ENCODE measurements around the gene IFNLR1. TPM values are rescaled to one million over a fixed set of nuclear protein-coding genes. Genes with fewer than 3 reads are reported as not detected.
A peak's percentile ranks its signal among the peaks of the same experiment; 100 is the strongest.

IFNLR1 gene
- total and polyA plus RNA-seq, 9 of the 15 experiments (the other 6 are each of a cell fraction or from before 2014, with no cell fraction given): not detected

DNA sequence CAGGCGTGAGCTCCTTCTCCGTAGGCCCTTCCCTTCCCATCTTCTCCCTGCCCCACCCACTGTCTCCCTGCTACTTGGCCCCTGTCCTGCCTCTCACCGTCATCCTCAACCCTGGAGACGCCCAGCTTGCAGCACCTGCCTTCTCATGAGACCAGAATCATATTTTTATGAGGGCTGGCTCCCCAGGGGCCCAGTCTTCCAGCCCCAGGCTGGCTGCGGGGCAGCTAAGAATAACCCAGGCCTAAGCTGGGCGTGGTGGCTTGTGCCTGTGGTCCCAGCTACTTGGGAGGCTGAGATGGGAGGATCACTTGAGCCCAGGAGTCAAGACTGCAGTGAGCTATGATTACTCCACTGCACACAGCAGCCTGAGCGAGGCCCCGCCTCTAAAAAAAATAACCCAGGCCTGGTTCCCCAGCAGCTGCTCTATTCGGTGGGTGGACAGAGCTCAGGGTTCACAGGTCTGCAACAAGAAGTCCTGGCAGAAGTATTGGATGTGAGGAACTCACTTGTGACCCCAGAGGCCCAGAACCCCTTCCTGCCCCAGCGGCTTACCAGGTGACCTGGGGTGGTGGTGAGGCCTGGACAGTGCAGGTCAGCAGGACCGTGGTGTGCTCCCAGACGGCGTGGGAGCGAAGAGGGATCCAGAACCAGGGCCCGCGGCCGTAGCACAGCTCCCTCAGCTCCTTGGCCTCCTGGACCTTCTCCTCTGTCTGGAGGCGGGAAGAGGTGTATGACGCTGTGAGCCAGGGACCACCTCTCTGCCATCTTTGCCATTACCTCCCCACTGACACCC is 81.5 kb downstream of the IFNLR1 start:
- no peaks in the 10 kb centered on the region for H3K36me3 ChIP-seq (ENCODE audit: control insufficient read depth, insufficient read depth, low read length)
- intact Hi-C loops (cut with micrococcal nuclease) (no loop called here), in situ Hi-C loops (cut with MboI) (no loop called here)
- peaks cover 2 to 30% of the 10 kb centered on the region in 2 experiments; a peak in 3 of 5 replicates for H3K4me1 ChIP-seq (replicated peaks in 1 of 2; ENCODE audit: control insufficient read depth in 2 of 2, insufficient read depth in 2 of 2, low read length in 2 of 2)
- no peak for FAIRE-seq
- no peak overlapping the region for H3K4me2 ChIP-seq (ENCODE audit: insufficient read depth, low read length)
- BruUV-seq (replicated peaks): no TSS peak
- H3K9ac ChIP-seq (ENCODE audit: insufficient read depth in 1 of 2, low read depth in 2 of 2, low read length in 2 of 2): peak overlapping the region in 1 of 2 experiments; percentile 48; a peak in 1 of 4 replicates
- no peaks in the 10 kb centered on the region for H3K9me1 ChIP-seq (ENCODE audit: control insufficient read depth, insufficient read depth, low read length)
- H3K27me3 ChIP-seq (ENCODE audit: control insufficient read depth in 2 of 2, insufficient read depth in 2 of 2, low read length in 2 of 2): peaks cover 27 to 65% of the 10 kb centered on the region in 2 experiments; a peak in 4 of 5 replicates
- ChIA-PET CTCF (ENCODE audit: low intra/inter-chr PET ratio) (no interaction called here), POLR2A (interaction anchor here (1.0 kb wide), 1 partner anchor 145 kb away, joined by 5 read pairs; the partner anchor contains the start of gene PNRC2)
- H3K79me2 ChIP-seq (ENCODE audit: control insufficient read depth, insufficient read depth, low read length): no peaks in the 10 kb centered on the region
- WGBS (ENCODE audit: insufficient coverage, low coverage, missing lambda C conversion rate): 33% methylated on average over 15 of the region's 19 CpGs
- H4K20me1 ChIP-seq (replicated peaks; ENCODE audit: control insufficient read depth, insufficient read depth, low read length): peaks cover 4% of the 10 kb centered on the region
- TF ChIP-seq, protein P1, sequence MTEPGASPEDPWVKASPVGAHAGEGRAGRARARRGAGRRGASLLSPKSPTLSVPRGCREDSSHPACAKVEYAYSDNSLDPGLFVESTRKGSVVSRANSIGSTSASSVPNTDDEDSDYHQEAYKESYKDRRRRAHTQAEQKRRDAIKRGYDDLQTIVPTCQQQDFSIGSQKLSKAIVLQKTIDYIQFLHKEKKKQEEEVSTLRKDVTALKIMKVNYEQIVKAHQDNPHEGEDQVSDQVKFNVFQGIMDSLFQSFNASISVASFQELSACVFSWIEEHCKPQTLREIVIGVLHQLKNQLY (CRISPR knock-in tag; conservative IDR thresholded peaks at IDR 0.05): no peak
- TF ChIP-seq ZBTB1 (CRISPR knock-in tag; IDR thresholded peaks at IDR 0.05; ENCODE audit: borderline replicate concordance, low read depth): no peak
- TF ChIP-seq, protein P2, sequence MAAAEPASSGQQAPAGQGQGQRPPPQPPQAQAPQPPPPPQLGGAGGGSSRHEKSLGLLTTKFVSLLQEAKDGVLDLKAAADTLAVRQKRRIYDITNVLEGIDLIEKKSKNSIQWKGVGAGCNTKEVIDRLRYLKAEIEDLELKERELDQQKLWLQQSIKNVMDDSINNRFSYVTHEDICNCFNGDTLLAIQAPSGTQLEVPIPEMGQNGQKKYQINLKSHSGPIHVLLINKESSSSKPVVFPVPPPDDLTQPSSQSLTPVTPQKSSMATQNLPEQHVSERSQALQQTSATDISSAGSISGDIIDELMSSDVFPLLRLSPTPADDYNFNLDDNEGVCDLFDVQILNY (CRISPR knock-in tag; IDR thresholded peaks at IDR 0.05): no peak
- TF ChIP-seq TEAD4 (IDR thresholded peaks at IDR 0.05; ENCODE audit: low read length): no peak
- no peak for TF ChIP-seq TEAD4 (CRISPR knock-in tag; IDR thresholded peaks at IDR 0.05; ENCODE audit: borderline replicate concordance)
- TF ChIP-seq DIDO1 (tag; IDR thresholded peaks at IDR 0.05; ENCODE audit: low read depth): no peak
- no peak for TF ChIP-seq SMAD3 (CRISPR knock-in tag; conservative IDR thresholded peaks at IDR 0.05)
- no peak for TF ChIP-seq GABPB1 (CRISPR knock-in tag; IDR thresholded peaks at IDR 0.05)
- TF ChIP-seq BCOR (IDR thresholded peaks at IDR 0.05): no peak
- no peak for TF ChIP-seq PML (IDR thresholded peaks at IDR 0.05; ENCODE audit: low read length)
- TF ChIP-seq HMBOX1 (IDR thresholded peaks at IDR 0.05): no peak
- TF ChIP-seq TGIF2 (CRISPR knock-in tag; IDR thresholded peaks at IDR 0.05): no peak
- TF ChIP-seq MAFF (IDR thresholded peaks at IDR 0.05; ENCODE audit: low read length): no peak
- no peak for TF ChIP-seq SNRNP70 (optimal IDR thresholded peaks at IDR 0.05; ENCODE audit: low read depth, low read length)
- no peak for TF ChIP-seq KHSRP (IDR thresholded peaks at IDR 0.05)
- TF ChIP-seq SRSF1 (IDR thresholded peaks at IDR 0.05; ENCODE audit: low read depth, low read length): no peak
- no peak for TF ChIP-seq CXXC5 (CRISPR knock-in tag; IDR thresholded peaks at IDR 0.05)
- no peak for TF ChIP-seq ZNF165 (CRISPR knock-in tag; IDR thresholded peaks at IDR 0.05; ENCODE audit: borderline replicate concordance)
- no peak overlapping the region for H2AFZ ChIP-seq (ENCODE audit: low read depth, low read length)
- H3K27ac ChIP-seq (ENCODE audit: extremely low read depth, low read depth, low read length): no peak overlapping the region
- no peaks in the 10 kb centered on the region for H3K9me3 ChIP-seq (replicated peaks; ENCODE audit: control insufficient read depth, insufficient read depth, low read depth, low read length)
- no peak overlapping the region for H3K4me3 ChIP-seq
- no peak for ATAC-seq
- no peak for DNase-seq (ENCODE audit: extremely low read depth in 1 of 4, low spot score in 3 of 4)

All from K562 (cell line).